Smooth muscle cell (in vitro differentiated cells): ENCODE data around the gene WIPF1. TPM values are rescaled to one million over a fixed set of nuclear protein-coding genes. Genes with fewer than 3 reads are reported as not detected.

Experiments used
- DNase-seq: peaks from one replicate; lab custom pipeline; 2025; ENCODE audit not compliant: unreplicated experiment; lab: John Stamatoyannopoulos, UW
- H2AFZ ChIP-seq: fragments of 200-600 bp; sonication (generic); 2 replicates; pipeline ENCODE4 v1.6.0; 2016; ENCODE audit warnings: antibody characterized with exemption, low read depth, mild to moderate bottlenecking
- H3F3A ChIP-seq: fragments of 200-600 bp; sonication (generic); 2 replicates; pipeline ENCODE4 v1.6.0; 2017; ENCODE audit warnings: antibody characterized with exemption, low read depth
- H3K27ac ChIP-seq: fragments of 200-600 bp; sonication (generic); 2 replicates; pipeline ENCODE4 v1.5.1; 2016; ENCODE audit warnings: low read depth, mild to moderate bottlenecking
- H3K27me3 ChIP-seq: fragments of 200-600 bp; sonication (generic); 2 replicates; pipeline ENCODE4 v1.6.1; 2016; ENCODE audit warnings: low read depth, mild to moderate bottlenecking
- H3K36me3 ChIP-seq: fragments of 200-600 bp; sonication (generic); 2 replicates; pipeline ENCODE4 v1.5.1; 2016; ENCODE audit warnings: low read depth
- H3K4me1 ChIP-seq: fragments of 200-600 bp; sonication (generic); 2 replicates; pipeline ENCODE4 v1.5.1; 2016; ENCODE audit warnings: low read depth
- H3K4me2 ChIP-seq: fragments of 200-600 bp; sonication (generic); 2 replicates; pipeline ENCODE4 v1.6.0; 2016; ENCODE audit warnings: mild to moderate bottlenecking
- H3K4me3 ChIP-seq: fragments of 200-600 bp; sonication (generic); 2 replicates; pipeline ENCODE4 v1.5.1; 2016; ENCODE audit warnings: mild to moderate bottlenecking
- H3K79me2 ChIP-seq: fragments of 200-600 bp; sonication (generic); 2 replicates; pipeline ENCODE4 v1.6.0; 2016; ENCODE audit warnings: low read depth, mild to moderate bottlenecking
- H3K9ac ChIP-seq: fragments of 200-600 bp; sonication (generic); 2 replicates; pipeline ENCODE4 v1.6.0; 2016; ENCODE audit warnings: low read depth
- H3K9me3 ChIP-seq: fragments of 200-600 bp; sonication (generic); replicated peaks from 2 replicates; pipeline ENCODE4 v1.5.1; 2016; ENCODE audit warnings: low read depth
- H4K20me1 ChIP-seq: fragments of 200-600 bp; sonication (generic); 2 replicates; pipeline ENCODE4 v1.6.0; 2016; ENCODE audit warnings: low read depth
- CTCF ChIP-seq: fragments of 200-600 bp; sonication (generic); IDR thresholded peaks from 2 replicates; pipeline ENCODE4 v1.5.1; 2017; ENCODE audit warnings: borderline replicate concordance, mild to moderate bottlenecking, antibody characterized with exemption; ENCODE audit not compliant: insufficient read depth, poor library complexity, severe bottlenecking
- WGBS: methylation state at CpG from one replicate; pipeline ENCODE4 v1.1.7; 2016; ENCODE audit warnings: low lambda C conversion rate; 5-methylcytosine and 5-hydroxymethylcytosine counted together
- polyA plus RNA-seq: library from polyadenylated mRNA; unstranded; fragments of >200 nt; fragmentation: Nextera tagmentation; extraction: Ambion mirVana; gene quantifications from 2 replicates; pipeline ENCODE4 v1.2.1, GENCODE V29; 2016
- total RNA-seq: library from RNA; depleted of rRNA; stranded (reverse); fragments of >200 nt; gene quantifications from 2 replicates; pipeline ENCODE4 v1.2.3, GENCODE V29; 2014

WIPF1 gene
- total and polyA plus RNA-seq, 2 experiments from 2014 or later = 27.3 to 35.5 TPM

- DNase-seq = no peak
- 89% methylated on average over 3 of the region's 3 CpGs for WGBS
These were observed 2.3 kb downstream of the WIPF1 start for GRCh38 chr2:174595116-174595809.

GRCh38 chr2:174594456-174594855 is 3.1 kb downstream of the WIPF1 start:
- DNase-seq = no peak
- Histone ChIP-seq H3K9ac (no peak overlapping the region), H3K79me2 (peaks cover 32% of the 10 kb centered on the region), H4K20me1 (no peaks in the 10 kb centered on the region), H2AFZ (no peak overlapping the region), H3K4me3 (no peak overlapping the region), H3K9me3 (no peaks in the 10 kb centered on the region), H3F3A (peaks cover 5% of the 10 kb centered on the region), H3K36me3 (no peaks in the 10 kb centered on the region), H3K27ac (peak overlapping the region; percentile 77), H3K4me2 (peak overlapping the region; percentile 82), H3K4me1 (peaks cover 18% of the 10 kb centered on the region), H3K27me3 (no peaks in the 10 kb centered on the region)
- 94% methylated on average over 2 of the region's 2 CpGs for WGBS
- TF ChIP-seq CTCF = no peak

More at GRCh38 chr2:174595116-174595809, 2.3 kb downstream of the WIPF1 start:
- Histone ChIP-seq H3K27me3 (no peaks in the 10 kb centered on the region), H3K79me2 (peaks cover 29% of the 10 kb centered on the region), H4K20me1 (no peaks in the 10 kb centered on the region), H3K36me3 (no peaks in the 10 kb centered on the region), H3K4me1 (peaks cover 18% of the 10 kb centered on the region), H3F3A (peaks cover 5% of the 10 kb centered on the region), H3K4me3 (no peak overlapping the region), H3K9ac (no peak overlapping the region), H3K27ac (peak overlapping the region; percentile 94), H3K9me3 (no peaks in the 10 kb centered on the region), H3K4me2 (peak overlapping the region; percentile 61), H2AFZ (no peak overlapping the region)
- TF ChIP-seq CTCF = no peak

GRCh38 chr2:174593574-174594203 is 3.9 kb downstream of the WIPF1 start:
- H3K27me3 ChIP-seq = no peaks in the 10 kb centered on the region
- H3K36me3 ChIP-seq = no peaks in the 10 kb centered on the region
- DNase-seq = no peak
- H3K4me2 ChIP-seq = peak overlapping the region; percentile 82
- peaks cover 18% of the 10 kb centered on the region for H3K4me1 ChIP-seq
- no peak overlapping the region for H3K4me3 ChIP-seq
- peaks cover 5% of the 10 kb centered on the region for H3F3A ChIP-seq
- peak overlapping the region; percentile 37 for H3K9ac ChIP-seq
- TF ChIP-seq CTCF = no peak
- WGBS = 16% methylated on average over 6 of the region's 6 CpGs
- no peaks in the 10 kb centered on the region for H4K20me1 ChIP-seq
- H3K9me3 ChIP-seq = no peaks in the 10 kb centered on the region
- H2AFZ ChIP-seq = peak overlapping the region; percentile 6
- H3K79me2 ChIP-seq = peaks cover 32% of the 10 kb centered on the region
- peak overlapping the region; percentile 77 for H3K27ac ChIP-seq

- Histone ChIP-seq H2AFZ (no peak overlapping the region), H3K79me2 (peaks cover 32% of the 10 kb centered on the region), H3K9me3 (no peaks in the 10 kb centered on the region), H3K27me3 (no peaks in the 10 kb centered on the region), H3K27ac (peak overlapping the region; percentile 77), H3K4me2 (peak overlapping the region; percentile 82), H3K36me3 (no peaks in the 10 kb centered on the region), H3K4me3 (no peak overlapping the region), H3K9ac (peak overlapping the region; percentile 4), H3F3A (peaks cover 5% of the 10 kb centered on the region), H4K20me1 (no peaks in the 10 kb centered on the region), H3K4me1 (peaks cover 18% of the 10 kb centered on the region)
- TF ChIP-seq CTCF = no peak
- no peak for DNase-seq
These were observed 4.6 kb downstream of the WIPF1 start for GRCh38 chr2:174593041-174593440.
